H9 (cell line): ENCODE measurements around the gene TMEM30B. TPM values are rescaled to one million over a fixed set of nuclear protein-coding genes. Genes with fewer than 3 reads are reported as not detected.

Experiments
- DNase-seq: peaks from one replicate; pipeline ENCODE4 v3.0.0-alpha.2; 2017
- H2AFZ ChIP-seq: one replicate; pipeline ENCODE4 v1.6.1; 2013; ENCODE audit warnings: mild to moderate bottlenecking, low read length, control low read depth, moderate library complexity
- H2AK5ac ChIP-seq: 2 replicates; pipeline ENCODE4 v1.6.1; 2013; ENCODE audit warnings: low read length, control low read depth, mixed read lengths; ENCODE audit not compliant: insufficient read length
- H2BK120ac ChIP-seq: one replicate; pipeline ENCODE4 v1.6.1; 2013; ENCODE audit warnings: low read depth, mild to moderate bottlenecking, low read length, control low read depth, inconsistent platforms; ENCODE audit not compliant: poor library complexity, severe bottlenecking
- H2BK12ac ChIP-seq: 2 replicates; pipeline ENCODE4 v1.6.1; 2013; ENCODE audit warnings: low read length, control low read depth, mixed read lengths, low read depth; ENCODE audit not compliant: insufficient read length
- H2BK15ac ChIP-seq: 2 replicates; pipeline ENCODE4 v1.6.1; 2013; ENCODE audit warnings: low read depth, low read length, control low read depth
- H2BK20ac ChIP-seq: one replicate; pipeline ENCODE4 v1.6.1; 2013; ENCODE audit warnings: low read depth, mild to moderate bottlenecking, low read length, control low read depth, inconsistent platforms; ENCODE audit not compliant: poor library complexity, severe bottlenecking
- H2BK5ac ChIP-seq: 2 replicates; pipeline ENCODE4 v1.6.1; 2013; ENCODE audit warnings: low read length, control low read depth, mixed read lengths; ENCODE audit not compliant: insufficient read length
- H3K14ac ChIP-seq: 2 replicates; pipeline ENCODE4 v1.6.1; 2013; ENCODE audit warnings: low read length, control low read depth; ENCODE audit not compliant: insufficient read depth
- H3K18ac ChIP-seq: 2 replicates; pipeline ENCODE4 v1.6.1; 2013; ENCODE audit warnings: low read depth, mild to moderate bottlenecking, mixed read lengths, low read length, control low read depth; ENCODE audit not compliant: insufficient read length
- H3K23ac ChIP-seq: 2 replicates; pipeline ENCODE4 v1.6.1; 2013; ENCODE audit warnings: low read length, control low read depth, mixed read lengths, low read depth; ENCODE audit not compliant: insufficient read length
- H3K23me2 ChIP-seq: 2 replicates; pipeline ENCODE4 v1.6.1; 2013; ENCODE audit warnings: low read depth, mild to moderate bottlenecking, mixed read lengths, low read length, control low read depth; ENCODE audit not compliant: insufficient read length, poor library complexity, severe bottlenecking
- H3K27ac ChIP-seq: 2 replicates; pipeline ENCODE4 v1.5.1; 2013; ENCODE audit warnings: low read length, control low read depth, mixed read lengths, low read depth; ENCODE audit not compliant: insufficient read length
- H3K27me3 ChIP-seq: 2 replicates; pipeline ENCODE4 v1.6.1; 2013; ENCODE audit warnings: low read length, control low read depth, inconsistent platforms; ENCODE audit not compliant: insufficient read depth
- H3K4ac ChIP-seq: 2 replicates; pipeline ENCODE4 v1.6.1; 2013; ENCODE audit warnings: low read depth, mild to moderate bottlenecking, control low read depth, inconsistent platforms, low read length, moderate library complexity
- H3K4me1 ChIP-seq: 2 replicates; pipeline ENCODE4 v1.6.1; 2013; ENCODE audit warnings: low read length, control low read depth, inconsistent platforms; ENCODE audit not compliant: insufficient read depth
- H3K4me2 ChIP-seq: 2 replicates; pipeline ENCODE4 v1.6.1; 2013; ENCODE audit warnings: low read length, control low read depth, mixed read lengths; ENCODE audit not compliant: insufficient read length, insufficient read depth
- H3K56ac ChIP-seq: 2 replicates; pipeline ENCODE4 v1.6.1; 2013; ENCODE audit warnings: low read depth, mild to moderate bottlenecking, mixed read lengths, low read length, control low read depth; ENCODE audit not compliant: insufficient read length
- H3K79me1 ChIP-seq: 2 replicates; pipeline ENCODE4 v1.6.1; 2013; ENCODE audit warnings: low read depth, mild to moderate bottlenecking, moderate library complexity, low read length, control low read depth, inconsistent platforms; ENCODE audit not compliant: insufficient read depth, poor library complexity, severe bottlenecking
- H3K79me2 ChIP-seq: 2 replicates; pipeline ENCODE4 v1.6.1; 2013; ENCODE audit warnings: low read length, control low read depth, inconsistent platforms; ENCODE audit not compliant: insufficient read depth
- H3K9ac ChIP-seq: 2 replicates; pipeline ENCODE4 v1.6.1; 2013; ENCODE audit warnings: low read length, control low read depth, mixed read lengths; ENCODE audit not compliant: insufficient read length; ENCODE audit errors: extremely low read depth
- H3K9me3 ChIP-seq: one replicate; pipeline ENCODE4 v1.6.1; 2013; ENCODE audit warnings: low read depth, low read length, inconsistent platforms; ENCODE audit not compliant: control insufficient read depth
- H3T11ph ChIP-seq: one replicate; pipeline ENCODE4 v1.6.1; 2013; ENCODE audit warnings: mild to moderate bottlenecking, low read length, control low read depth, inconsistent platforms
- H4K20me1 ChIP-seq: one replicate; pipeline ENCODE4 v1.6.1; 2013; ENCODE audit not compliant: control insufficient read depth, insufficient read length, insufficient read depth
- H4K5ac ChIP-seq: 2 replicates; pipeline ENCODE4 v1.6.1; 2013; ENCODE audit warnings: low read depth, mild to moderate bottlenecking, mixed read lengths, low read length, control low read depth; ENCODE audit not compliant: insufficient read length
- H4K8ac ChIP-seq: replicated peaks from 2 replicates; pipeline ENCODE4 v1.6.1; 2013; ENCODE audit warnings: low read length, control low read depth, mixed read lengths, low read depth; ENCODE audit not compliant: insufficient read length
- H4K91ac ChIP-seq: 2 replicates; pipeline ENCODE4 v1.6.1; 2013; ENCODE audit warnings: low read depth, mild to moderate bottlenecking, moderate library complexity, mixed read lengths, low read length, control low read depth; ENCODE audit not compliant: insufficient read length
- H3K27ac Mint-ChIP-seq, 3 experiments: 2 replicates in 2 of 3; 3 replicates in 1 of 3; pipeline ENCODE4 v1.8.0; 2020 to 2021; ENCODE audit warnings: mixed read lengths in 3 of 3, mild to moderate bottlenecking in 1 of 3, moderate library complexity in 1 of 3
- H3K27me3 Mint-ChIP-seq: 2 replicates; pipeline ENCODE4 v1.8.0; 2021; ENCODE audit warnings: low read depth, mild to moderate bottlenecking, moderate library complexity, mixed read lengths
- H3K36me3 Mint-ChIP-seq, 3 experiments: 2 replicates in 2 of 3; 3 replicates in 1 of 3; pipeline ENCODE4 v1.8.0; 2020 to 2021; ENCODE audit warnings: low read depth in 3 of 3, mixed read lengths in 3 of 3; ENCODE audit not compliant: insufficient read depth in 1 of 3
- H3K4me1 Mint-ChIP-seq, 2 experiments: 2 replicates each; pipeline ENCODE4 v1.8.0; 2020; ENCODE audit warnings: mixed read lengths in 2 of 2
- H3K4me3 Mint-ChIP-seq, 2 experiments: 2 replicates in 1 of 2; 3 replicates in 1 of 2; pipeline ENCODE4 v1.8.0; 2020 to 2021; ENCODE audit warnings: mild to moderate bottlenecking in 2 of 2, mixed read lengths in 2 of 2, moderate library complexity in 1 of 2
- H3K9me3 Mint-ChIP-seq, 2 experiments: 2 replicates in 1 of 2; 3 replicates in 1 of 2; pipeline ENCODE4 v1.8.0; 2020; ENCODE audit warnings: mild to moderate bottlenecking in 2 of 2, mixed read lengths in 2 of 2, moderate library complexity in 1 of 2
- CTCF ChIP-seq: fragments of 200-600 bp; sonication (generic); conservative IDR thresholded peaks from 3 replicates; pipeline ENCODE4 v1.8.0; 2021; ENCODE audit warnings: antibody characterized with exemption, mild to moderate bottlenecking
- WGBS: extraction: QIAGEN DNeasy Blood & Tissue Kit; methylation state at CpG from one replicate; pipeline ENCODE4 v1.1.7; 2013; ENCODE audit warnings: missing lambda C conversion rate, low lambda C conversion rate, mixed read lengths; ENCODE audit not compliant: insufficient read length; ENCODE audit errors: extremely low coverage; 5-methylcytosine and 5-hydroxymethylcytosine counted together
- total RNA-seq: library from RNA; stranded (reverse); gene quantifications from 2 replicates; pipeline ENCODE4 v1.2.1, GENCODE V29; 2021

The TMEM30B gene
- total RNA-seq, 1 experiment from 2014 or later: 12.2 TPM

GRCh38 chr14:61270714-61271113 is 10.4 kb downstream of the TMEM30B start:
- Mint-ChIP-seq H3K9me3 (no peaks in the 10 kb centered on the region), H3K27me3 (peaks cover 27% of the 10 kb centered on the region), H3K36me3 (no peaks in the 10 kb centered on the region), H3K4me3 (no peak overlapping the region), H3K4me1 (peaks cover 0 to 3% of the 10 kb centered on the region in 2 experiments; a peak in 1 of 4 replicates), H3K27ac (no peak overlapping the region)
- Histone ChIP-seq H3K27ac (no peak overlapping the region), H3K9ac (no peak overlapping the region), H3K79me1 (no peaks in the 10 kb centered on the region), H3K56ac (no peak overlapping the region), H3K14ac (no peak overlapping the region), H3K4me2 (no peak overlapping the region), H3K79me2 (no peaks in the 10 kb centered on the region), H2BK5ac (no peak overlapping the region), H3K9me3 (no peaks in the 10 kb centered on the region), H2BK12ac (no peak overlapping the region), H3K27me3 (no peaks in the 10 kb centered on the region; the same call in 1 of the 2 replicates), H4K5ac (no peak overlapping the region), H2AFZ (no peak overlapping the region), H4K20me1 (no peaks in the 10 kb centered on the region), H2BK15ac (no peak overlapping the region), H3K23ac (no peak overlapping the region), H3K23me2 (no peaks in the 10 kb centered on the region), H2BK120ac (no peak overlapping the region), H3K4me1 (no peaks in the 10 kb centered on the region), H2AK5ac (no peak overlapping the region), H3K4ac (no peak overlapping the region), H4K91ac (no peak overlapping the region), H3T11ph (no peak overlapping the region), H4K8ac (no peak overlapping the region), H3K18ac (no peak overlapping the region), H2BK20ac (no peak overlapping the region)
- WGBS: no CpG with 5 or more reads among the region's 4 CpGs
- no peak for TF ChIP-seq CTCF
- DNase-seq: no peak
